ENCODE data around the gene GALNS.

DNA sequence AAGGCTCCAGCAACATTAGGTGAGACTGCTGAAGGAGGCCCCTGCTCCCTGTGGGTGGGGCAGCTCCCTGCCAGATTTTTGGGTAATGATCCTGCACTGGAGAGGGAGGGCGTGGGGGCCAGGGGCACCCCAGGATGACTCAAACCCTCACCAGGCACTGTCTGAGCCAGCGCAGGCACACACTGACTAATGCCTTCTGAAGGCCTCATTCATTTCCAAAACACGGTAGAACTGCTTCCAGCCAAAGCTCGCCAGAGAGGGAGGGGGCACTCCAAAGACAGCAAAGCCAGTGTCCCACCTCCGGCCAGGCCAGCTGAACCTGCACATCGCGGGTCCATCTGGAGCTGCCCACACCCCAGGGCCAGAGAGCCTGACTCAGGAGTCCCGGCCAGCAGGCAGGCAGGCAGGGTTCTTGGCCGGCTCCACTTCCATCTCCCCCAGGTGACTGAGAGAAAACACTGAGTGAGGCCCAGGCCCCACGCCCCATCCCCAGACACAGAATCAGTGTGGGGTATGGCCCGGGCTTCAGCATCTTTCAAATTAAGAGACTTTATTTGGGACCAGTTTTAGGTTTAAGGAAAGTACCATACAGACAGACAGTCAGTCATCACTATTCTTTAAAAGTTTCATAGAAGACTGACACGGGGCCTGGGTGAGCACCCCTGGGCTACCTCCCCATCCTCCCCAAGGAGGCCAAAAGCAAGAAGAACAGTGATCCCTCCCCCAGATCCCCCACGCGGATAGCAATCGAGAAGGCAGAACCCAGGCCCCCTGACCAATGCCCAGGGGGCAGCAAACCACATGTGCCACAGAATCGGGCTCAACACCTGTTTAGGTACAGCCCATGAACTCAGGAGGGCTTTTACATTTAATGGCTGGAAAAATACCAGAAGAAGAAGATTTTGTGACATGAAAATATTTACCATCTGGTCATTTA lies 74.0 kb downstream of the GALNS start:
- TF ChIP-seq, protein P1, sequence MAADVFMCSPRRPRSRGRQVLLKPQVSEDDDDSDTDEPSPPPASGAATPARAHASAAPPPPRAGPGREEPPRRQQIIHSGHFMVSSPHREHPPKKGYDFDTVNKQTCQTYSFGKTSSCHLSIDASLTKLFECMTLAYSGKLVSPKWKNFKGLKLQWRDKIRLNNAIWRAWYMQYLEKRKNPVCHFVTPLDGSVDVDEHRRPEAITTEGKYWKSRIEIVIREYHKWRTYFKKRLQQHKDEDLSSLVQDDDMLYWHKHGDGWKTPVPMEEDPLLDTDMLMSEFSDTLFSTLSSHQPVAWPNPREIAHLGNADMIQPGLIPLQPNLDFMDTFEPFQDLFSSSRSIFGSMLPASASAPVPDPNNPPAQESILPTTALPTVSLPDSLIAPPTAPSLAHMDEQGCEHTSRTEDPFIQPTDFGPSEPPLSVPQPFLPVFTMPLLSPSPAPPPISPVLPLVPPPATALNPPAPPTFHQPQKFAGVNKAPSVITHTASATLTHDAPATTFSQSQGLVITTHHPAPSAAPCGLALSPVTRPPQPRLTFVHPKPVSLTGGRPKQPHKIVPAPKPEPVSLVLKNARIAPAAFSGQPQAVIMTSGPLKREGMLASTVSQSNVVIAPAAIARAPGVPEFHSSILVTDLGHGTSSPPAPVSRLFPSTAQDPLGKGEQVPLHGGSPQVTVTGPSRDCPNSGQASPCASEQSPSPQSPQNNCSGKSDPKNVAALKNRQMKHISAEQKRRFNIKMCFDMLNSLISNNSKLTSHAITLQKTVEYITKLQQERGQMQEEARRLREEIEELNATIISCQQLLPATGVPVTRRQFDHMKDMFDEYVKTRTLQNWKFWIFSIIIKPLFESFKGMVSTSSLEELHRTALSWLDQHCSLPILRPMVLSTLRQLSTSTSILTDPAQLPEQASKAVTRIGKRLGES (CRISPR knock-in tag; IDR thresholded peaks at IDR 0.05; ENCODE audit: borderline replicate concordance) = no peak
- TF ChIP-seq RAD21 (CRISPR knock-in tag; IDR thresholded peaks at IDR 0.05) (no peak), CBX5 (CRISPR knock-in tag; IDR thresholded peaks at IDR 0.05; ENCODE audit: borderline replicate concordance) (no peak), FOXK2 (IDR thresholded peaks at IDR 0.05) (no peak), ZFX (CRISPR knock-in tag; IDR thresholded peaks at IDR 0.05; ENCODE audit: low read depth) (no peak)
- TF ChIP-seq, protein P2, sequence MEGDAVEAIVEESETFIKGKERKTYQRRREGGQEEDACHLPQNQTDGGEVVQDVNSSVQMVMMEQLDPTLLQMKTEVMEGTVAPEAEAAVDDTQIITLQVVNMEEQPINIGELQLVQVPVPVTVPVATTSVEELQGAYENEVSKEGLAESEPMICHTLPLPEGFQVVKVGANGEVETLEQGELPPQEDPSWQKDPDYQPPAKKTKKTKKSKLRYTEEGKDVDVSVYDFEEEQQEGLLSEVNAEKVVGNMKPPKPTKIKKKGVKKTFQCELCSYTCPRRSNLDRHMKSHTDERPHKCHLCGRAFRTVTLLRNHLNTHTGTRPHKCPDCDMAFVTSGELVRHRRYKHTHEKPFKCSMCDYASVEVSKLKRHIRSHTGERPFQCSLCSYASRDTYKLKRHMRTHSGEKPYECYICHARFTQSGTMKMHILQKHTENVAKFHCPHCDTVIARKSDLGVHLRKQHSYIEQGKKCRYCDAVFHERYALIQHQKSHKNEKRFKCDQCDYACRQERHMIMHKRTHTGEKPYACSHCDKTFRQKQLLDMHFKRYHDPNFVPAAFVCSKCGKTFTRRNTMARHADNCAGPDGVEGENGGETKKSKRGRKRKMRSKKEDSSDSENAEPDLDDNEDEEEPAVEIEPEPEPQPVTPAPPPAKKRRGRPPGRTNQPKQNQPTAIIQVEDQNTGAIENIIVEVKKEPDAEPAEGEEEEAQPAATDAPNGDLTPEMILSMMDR (CRISPR knock-in tag; IDR thresholded peaks at IDR 0.05) = no peak
- TF ChIP-seq, protein P3, sequence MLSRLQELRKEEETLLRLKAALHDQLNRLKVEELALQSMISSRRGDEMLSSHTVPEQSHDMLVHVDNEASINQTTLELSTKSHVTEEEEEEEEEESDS (CRISPR knock-in tag; IDR thresholded peaks at IDR 0.05; ENCODE audit: borderline replicate concordance) = no peak
